ENCODE results near the gene SEC16B. TPM values are rescaled to one million over a fixed set of nuclear protein-coding genes. Genes with fewer than 3 reads are reported as not detected.

SEC16B gene
- total RNA-seq, 3 donors from 2014 or later = 3.8 to 8.8 (median 4.8) TPM

- Histone ChIP-seq H3K9me3 (no peaks in the 10 kb centered on the region), H3K27me3 (no peaks in the 10 kb centered on the region), H3K27ac (no peak overlapping the region), H3K4me1 (no peaks in the 10 kb centered on the region), H3K36me3 (no peaks in the 10 kb centered on the region), H3K4me3 (no peak overlapping the region)
- TF ChIP-seq CTCF (IDR thresholded peaks at IDR 0.05) (no peak), POLR2AphosphoS5 (IDR thresholded peaks at IDR 0.05) (no peak), POLR2A (IDR thresholded peaks at IDR 0.05) (no peak)
- intact Hi-C loops (cut with DNase I; ENCODE audit: low total_unique reads) = no loop called here
- DNase-seq (ENCODE audit: low spot score in 2 of 2) = no peak
Measured at GRCh38 chr1:177977141-177977540, 7.3 kb upstream of the SEC16B start.

- H3K27ac ChIP-seq = no peak overlapping the region
- intact Hi-C loops (cut with DNase I; ENCODE audit: low total_unique reads) = no loop called here
- H3K4me1 ChIP-seq = no peaks in the 10 kb centered on the region
- TF ChIP-seq POLR2A (IDR thresholded peaks at IDR 0.05) = no peak
- TF ChIP-seq CTCF (IDR thresholded peaks at IDR 0.05) = no peak
- no peak for TF ChIP-seq POLR2AphosphoS5 (IDR thresholded peaks at IDR 0.05)
- H3K36me3 ChIP-seq = no peaks in the 10 kb centered on the region
- no peaks in the 10 kb centered on the region for H3K9me3 ChIP-seq
- no peak overlapping the region for H3K4me3 ChIP-seq
- no peaks in the 10 kb centered on the region for H3K27me3 ChIP-seq
- no peak for DNase-seq (ENCODE audit: low spot score in 2 of 2)
Measured at GRCh38 chr1:177976596-177976995, 6.7 kb upstream of the SEC16B start.

- no peaks in the 10 kb centered on the region for H3K27me3 ChIP-seq
- no peak overlapping the region for H3K4me3 ChIP-seq
- H3K27ac ChIP-seq = no peak overlapping the region
- no peaks in the 10 kb centered on the region for H3K4me1 ChIP-seq
- no peaks in the 10 kb centered on the region for H3K9me3 ChIP-seq
- no peak for TF ChIP-seq CTCF (IDR thresholded peaks at IDR 0.05)
- no peak for TF ChIP-seq POLR2A (IDR thresholded peaks at IDR 0.05)
- no peak for TF ChIP-seq POLR2AphosphoS5 (IDR thresholded peaks at IDR 0.05)
- intact Hi-C loops (cut with DNase I; ENCODE audit: low total_unique reads) = no loop called here
- no peaks in the 10 kb centered on the region for H3K36me3 ChIP-seq
- DNase-seq (ENCODE audit: low spot score in 2 of 2) = no peak
Measured at GRCh38 chr1:177975588-177976495, 6.0 kb upstream of the SEC16B start.

GRCh38 chr1:177973585-177973984, 3.7 kb upstream of the SEC16B start:
- Histone ChIP-seq H3K4me1 (no peaks in the 10 kb centered on the region), H3K27ac (no peak overlapping the region), H3K9me3 (no peaks in the 10 kb centered on the region), H3K36me3 (no peaks in the 10 kb centered on the region), H3K4me3 (no peak overlapping the region), H3K27me3 (no peaks in the 10 kb centered on the region)
- DNase-seq (ENCODE audit: low spot score in 2 of 2) = no peak
- TF ChIP-seq CTCF (IDR thresholded peaks at IDR 0.05) = no peak
- no peak for TF ChIP-seq POLR2AphosphoS5 (IDR thresholded peaks at IDR 0.05)
- no peak for TF ChIP-seq POLR2A (IDR thresholded peaks at IDR 0.05)
- intact Hi-C loops (cut with DNase I; ENCODE audit: low total_unique reads) = no loop called here

GRCh38 chr1:177969109-177969508, 749 bp downstream of the SEC16B start:
- H3K4me3 ChIP-seq = no peak overlapping the region
- DNase-seq (ENCODE audit: low spot score in 2 of 2) = no peak

More at GRCh38 chr1:177969109-177969508, 749 bp downstream of the SEC16B start:
- intact Hi-C loops (cut with DNase I; ENCODE audit: low total_unique reads) = no loop called here
- Histone ChIP-seq H3K36me3 (no peaks in the 10 kb centered on the region), H3K9me3 (no peaks in the 10 kb centered on the region), H3K27me3 (no peaks in the 10 kb centered on the region), H3K27ac (no peak overlapping the region), H3K4me1 (no peaks in the 10 kb centered on the region)
- TF ChIP-seq POLR2AphosphoS5 (IDR thresholded peaks at IDR 0.05) = no peak
- no peak for TF ChIP-seq POLR2A (IDR thresholded peaks at IDR 0.05)
- no peak for TF ChIP-seq CTCF (IDR thresholded peaks at IDR 0.05)

Data from breast epithelium (tissue), 4 donors.